AG10803 (cell line): Measurements from ENCODE around the gene TGOLN2.
"Not testable (repeated sequence)": the region's sequence is repeated elsewhere in the genome, so short reads cannot be mapped to it uniquely, and the experiment has no call there.

ENCODE experiments used
- DNase-seq: peaks from one replicate; pipeline ENCODE4 v3.0.0; 2010; ENCODE audit warnings: low read depth
- H3K4me3 ChIP-seq: 2 replicates; pipeline ENCODE4 v1.5.1; 2011; ENCODE audit warnings: mild to moderate bottlenecking, low read length, control low read depth
- CTCF ChIP-seq: conservative IDR thresholded peaks from 2 replicates; pipeline ENCODE4 v1.5.1; 2011; ENCODE audit warnings: mild to moderate bottlenecking, low read length, control low read depth, inconsistent platforms

The TGOLN2 gene

GRCh38 chr2:85325466-85325811 lies 2.4 kb downstream of the TGOLN2 start:
- TF ChIP-seq CTCF = no peak
- H3K4me3 ChIP-seq = peak overlapping the region; percentile 95
- DNase-seq = no peak

DNA sequence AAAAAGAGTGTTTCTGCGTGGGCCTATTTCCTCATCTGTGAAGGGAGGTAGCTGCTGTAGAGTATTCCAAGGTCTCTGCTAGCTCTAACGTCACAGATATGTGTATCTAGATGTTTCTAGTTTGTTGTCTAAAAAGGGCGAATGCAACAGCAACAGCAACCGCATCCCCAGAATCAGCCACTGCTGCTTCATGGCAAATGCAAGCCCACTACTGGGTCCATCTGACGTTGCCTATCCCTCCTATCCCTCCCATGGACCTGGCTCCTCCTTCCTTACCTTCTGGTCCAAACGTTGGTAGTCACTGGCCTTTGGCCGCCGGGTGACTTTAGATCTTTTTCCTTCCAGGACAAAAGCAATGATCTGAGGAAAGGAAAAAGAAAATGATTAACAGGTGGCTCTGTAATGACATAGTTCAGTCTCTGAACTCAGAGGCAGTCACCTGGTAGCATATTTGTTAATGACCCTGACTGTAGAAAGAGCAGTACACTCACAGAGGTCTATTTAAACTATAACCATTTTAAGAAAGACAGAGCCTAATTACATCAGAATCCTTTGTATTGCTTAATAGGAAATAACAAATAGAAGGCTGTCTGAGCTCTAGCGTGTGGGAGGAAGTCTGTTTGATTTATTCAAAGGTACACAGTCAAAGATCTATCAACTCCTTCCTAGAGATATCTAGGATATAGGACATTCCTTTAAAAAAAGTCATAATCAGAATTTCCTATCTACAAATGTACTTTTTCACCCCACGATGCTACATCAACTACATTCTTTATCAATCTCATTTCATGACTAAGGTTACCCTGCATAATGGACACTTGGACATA lies 2.9 kb downstream of the TGOLN2 start:
- H3K4me3 ChIP-seq = peak overlapping the region; percentile 95
- TF ChIP-seq CTCF = no peak
- no peak for DNase-seq

- H3K4me3 ChIP-seq, DNase-seq: not testable (repeated sequence)
These were observed 3.8 kb downstream of the TGOLN2 start for GRCh38 chr2:85323988-85324367.

GRCh38 chr2:85323351-85323987 lies 4.3 kb downstream of the TGOLN2 start:
- H3K4me3 ChIP-seq = no peak overlapping the region
- no peak for TF ChIP-seq CTCF
- peak; percentile 42 for DNase-seq

DNA sequence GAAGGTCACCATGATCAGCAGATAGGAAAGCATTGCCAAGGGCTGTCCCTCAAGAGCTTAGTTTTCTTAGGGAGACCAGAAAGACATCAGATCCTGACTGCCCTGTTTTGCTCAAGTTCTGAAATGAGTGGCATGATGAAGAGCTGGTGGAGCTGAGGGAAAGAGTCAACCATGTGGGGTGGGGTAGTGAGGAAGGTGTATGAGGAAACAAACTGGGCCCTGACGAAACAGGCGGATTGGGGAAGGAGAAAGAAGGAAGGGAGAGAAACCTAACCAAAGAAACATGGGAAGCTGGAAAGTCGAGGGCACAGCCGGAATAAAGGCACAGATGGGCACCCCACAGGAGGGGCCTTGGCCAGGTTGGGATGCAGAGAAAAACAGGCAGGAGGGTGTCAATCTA lies 8.0 kb downstream of the TGOLN2 start:
- no peak overlapping the region for H3K4me3 ChIP-seq
- no peak for DNase-seq
- TF ChIP-seq CTCF = no peak

DNA sequence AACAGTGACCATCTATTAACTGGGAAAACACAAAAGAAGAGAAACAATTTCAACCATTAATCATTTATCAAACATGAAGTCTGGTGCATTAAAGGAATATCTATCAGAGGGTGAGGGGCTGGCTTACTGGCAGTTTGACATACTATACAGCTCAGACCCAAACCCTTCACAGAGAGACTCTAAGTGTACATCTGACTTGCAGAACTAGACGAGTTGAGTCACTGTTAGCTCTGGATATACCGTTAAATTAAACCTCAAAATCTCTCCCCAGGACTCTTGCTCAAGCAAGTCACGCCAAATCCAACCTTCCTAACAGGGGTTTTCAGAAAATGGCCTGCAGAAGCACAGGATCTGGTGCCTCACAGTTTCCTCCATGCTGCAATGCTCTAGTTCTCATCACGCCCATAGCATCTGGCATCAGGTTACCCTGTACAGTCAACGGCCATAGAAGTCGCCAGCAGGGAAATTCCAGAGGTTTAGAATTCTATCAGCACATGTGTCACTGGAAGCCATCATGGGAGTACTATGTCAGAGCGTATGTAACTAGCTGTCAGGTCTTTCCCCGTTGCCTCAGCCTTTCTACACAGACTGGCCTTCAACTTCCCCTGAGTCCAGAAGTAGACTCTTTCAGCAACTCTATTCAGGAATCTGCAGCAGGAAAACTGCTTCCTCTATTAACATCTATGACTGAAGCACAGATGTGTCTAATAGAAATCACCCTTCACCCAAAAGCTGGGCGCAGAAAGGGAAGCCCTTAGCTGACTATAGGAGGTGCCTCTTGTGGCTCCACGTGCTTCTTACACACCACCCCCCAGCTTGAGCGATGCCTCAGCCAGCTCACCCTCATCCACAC lies 9.3 kb downstream of the TGOLN2 start:
- peak; percentile 84 for DNase-seq
- no peak overlapping the region for H3K4me3 ChIP-seq

DNA sequence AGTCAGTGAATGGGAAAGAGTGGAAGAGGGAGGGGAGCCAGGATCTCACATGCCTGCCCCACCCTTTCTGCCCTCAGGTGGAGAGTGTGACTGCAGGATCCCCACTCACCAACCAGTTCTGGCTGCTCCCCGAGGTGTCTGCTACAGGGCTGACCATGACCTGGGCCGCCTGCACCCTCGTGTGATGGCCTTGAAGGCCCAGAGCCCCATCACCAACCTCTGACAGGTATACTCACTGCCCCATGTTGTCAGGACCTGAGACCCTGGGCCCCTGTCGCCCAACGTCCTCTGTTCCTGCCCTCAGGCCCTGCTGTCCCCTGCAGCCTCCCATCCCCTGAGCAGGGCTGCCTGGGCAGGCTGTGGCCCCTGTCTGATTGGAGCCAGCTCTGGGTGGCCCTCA lies 11.9 kb downstream of the TGOLN2 start:
- not testable (repeated sequence) for H3K4me3 ChIP-seq, DNase-seq

More for the DNA sequence above, 9.3 kb downstream of the TGOLN2 start:
- no peak for TF ChIP-seq CTCF

DNA sequence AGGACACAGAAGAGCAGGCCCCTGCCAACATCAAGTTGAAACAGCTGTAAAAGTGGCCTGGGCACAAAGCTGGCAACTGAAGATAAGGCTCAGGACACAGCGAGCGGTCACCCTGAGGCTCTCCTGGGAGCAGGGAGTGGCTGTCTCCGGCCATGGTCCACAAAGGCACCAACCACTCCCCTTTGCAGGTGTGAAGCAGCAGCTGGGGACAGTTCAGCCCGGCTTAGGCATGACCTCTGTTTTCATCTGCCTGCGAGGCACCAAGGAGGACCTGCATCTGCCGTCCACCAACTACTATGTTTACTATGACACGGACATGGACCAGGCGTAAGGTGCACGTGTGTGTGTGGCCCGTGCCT lies 12.9 kb downstream of the TGOLN2 start:
- no peak for TF ChIP-seq CTCF
- H3K4me3 ChIP-seq = no peak overlapping the region
- no peak for DNase-seq
